ENCODE results near the gene SETD7. TPM values are rescaled to one million over a fixed set of nuclear protein-coding genes. Genes with fewer than 3 reads are reported as not detected.

Gene SETD7
- polyA plus RNA-seq, 1 donor from 2014 or later = 12.0 TPM

DNA sequence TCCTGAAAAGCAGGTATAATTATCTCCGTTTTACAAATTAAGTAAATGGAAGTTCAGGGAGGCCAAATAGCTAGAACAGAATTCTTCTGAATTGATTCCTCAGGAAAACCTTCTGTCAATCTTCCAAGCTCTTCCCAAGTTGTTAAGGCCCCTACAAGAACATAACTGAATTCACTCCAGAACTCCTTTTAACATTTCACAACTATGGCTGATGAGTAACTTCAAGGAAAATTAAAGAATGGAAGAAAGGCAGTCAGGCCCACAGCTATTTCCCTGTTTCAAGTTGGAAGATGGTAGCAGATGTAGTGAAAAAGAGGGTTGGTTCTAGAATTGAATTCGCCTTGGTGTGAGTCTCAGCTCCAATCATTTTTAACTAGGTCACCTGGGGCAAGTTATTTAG is 15.9 kb downstream of the SETD7 start:
- H3K79me2 ChIP-seq (replicated peaks; ENCODE audit: insufficient read depth, low read length) = no peaks in the 10 kb centered on the region
- no peak overlapping the region for H3K4me2 ChIP-seq (ENCODE audit: low read length)
- H2AFZ ChIP-seq (ENCODE audit: low read depth, low read length) = no peak overlapping the region
- H3K36me3 ChIP-seq (ENCODE audit: insufficient read depth, low read length) = peaks cover 8% of the 10 kb centered on the region
- no peak for TF ChIP-seq RAD21 (conservative IDR thresholded peaks at IDR 0.05)
- no peak for TF ChIP-seq MXI1 (conservative IDR thresholded peaks at IDR 0.05; ENCODE audit: poor library complexity, severe bottlenecking)
- H4K20me1 ChIP-seq (ENCODE audit: insufficient read depth) = no peaks in the 10 kb centered on the region
- no peaks in the 10 kb centered on the region for H3K9me2 ChIP-seq (ENCODE audit: insufficient read depth, low read length)
- no peaks in the 10 kb centered on the region for H3F3A ChIP-seq (ENCODE audit: insufficient read depth, low read length, poor library complexity, severe bottlenecking)
- H3K27ac ChIP-seq (ENCODE audit: low read length) = no peak overlapping the region
- H3K9me3 ChIP-seq (ENCODE audit: low read length) = no peaks in the 10 kb centered on the region
- H3K9ac ChIP-seq (ENCODE audit: low read length) = no peak overlapping the region
- no peak overlapping the region for H3K4me3 ChIP-seq (ENCODE audit: low read length)
- H3K27me3 ChIP-seq (ENCODE audit: insufficient read depth, low read depth, low read length) = no peaks in the 10 kb centered on the region

GRCh38 chr4:139537292-139537691 is 18.7 kb downstream of the SETD7 start:
- Histone ChIP-seq H3F3A (ENCODE audit: insufficient read depth, low read length, poor library complexity, severe bottlenecking) (no peaks in the 10 kb centered on the region), H3K79me2 (replicated peaks; ENCODE audit: insufficient read depth, low read length) (no peaks in the 10 kb centered on the region), H3K27ac (ENCODE audit: low read length) (no peak overlapping the region), H3K36me3 (ENCODE audit: insufficient read depth, low read length) (peaks cover 10% of the 10 kb centered on the region), H3K9me3 (ENCODE audit: low read length) (no peaks in the 10 kb centered on the region), H2AFZ (ENCODE audit: low read depth, low read length) (no peak overlapping the region), H3K4me2 (ENCODE audit: low read length) (no peak overlapping the region), H3K4me3 (ENCODE audit: low read length) (no peak overlapping the region), H3K9ac (ENCODE audit: low read length) (no peak overlapping the region), H3K27me3 (ENCODE audit: insufficient read depth, low read depth, low read length) (no peaks in the 10 kb centered on the region), H4K20me1 (ENCODE audit: insufficient read depth) (no peaks in the 10 kb centered on the region), H3K9me2 (ENCODE audit: insufficient read depth, low read length) (no peaks in the 10 kb centered on the region)
- TF ChIP-seq POLR2AphosphoS5 (IDR thresholded peaks at IDR 0.05) (no peak), EZH2 (IDR thresholded peaks at IDR 0.05; ENCODE audit: borderline replicate concordance, insufficient read depth, low read length, poor library complexity, severe bottlenecking) (no peak), SMC3 (conservative IDR thresholded peaks at IDR 0.05; ENCODE audit: poor library complexity) (no peak), MXI1 (conservative IDR thresholded peaks at IDR 0.05; ENCODE audit: poor library complexity, severe bottlenecking) (no peak), TAF1 (IDR thresholded peaks at IDR 0.05; ENCODE audit: low read depth) (no peak), RAD21 (conservative IDR thresholded peaks at IDR 0.05) (no peak), EP300 (conservative IDR thresholded peaks at IDR 0.05; ENCODE audit: poor library complexity, severe bottlenecking) (no peak), CTCF (IDR thresholded peaks at IDR 0.05; ENCODE audit: poor library complexity, severe bottlenecking) (no peak)
- TF ChIP-seq, protein P1, sequence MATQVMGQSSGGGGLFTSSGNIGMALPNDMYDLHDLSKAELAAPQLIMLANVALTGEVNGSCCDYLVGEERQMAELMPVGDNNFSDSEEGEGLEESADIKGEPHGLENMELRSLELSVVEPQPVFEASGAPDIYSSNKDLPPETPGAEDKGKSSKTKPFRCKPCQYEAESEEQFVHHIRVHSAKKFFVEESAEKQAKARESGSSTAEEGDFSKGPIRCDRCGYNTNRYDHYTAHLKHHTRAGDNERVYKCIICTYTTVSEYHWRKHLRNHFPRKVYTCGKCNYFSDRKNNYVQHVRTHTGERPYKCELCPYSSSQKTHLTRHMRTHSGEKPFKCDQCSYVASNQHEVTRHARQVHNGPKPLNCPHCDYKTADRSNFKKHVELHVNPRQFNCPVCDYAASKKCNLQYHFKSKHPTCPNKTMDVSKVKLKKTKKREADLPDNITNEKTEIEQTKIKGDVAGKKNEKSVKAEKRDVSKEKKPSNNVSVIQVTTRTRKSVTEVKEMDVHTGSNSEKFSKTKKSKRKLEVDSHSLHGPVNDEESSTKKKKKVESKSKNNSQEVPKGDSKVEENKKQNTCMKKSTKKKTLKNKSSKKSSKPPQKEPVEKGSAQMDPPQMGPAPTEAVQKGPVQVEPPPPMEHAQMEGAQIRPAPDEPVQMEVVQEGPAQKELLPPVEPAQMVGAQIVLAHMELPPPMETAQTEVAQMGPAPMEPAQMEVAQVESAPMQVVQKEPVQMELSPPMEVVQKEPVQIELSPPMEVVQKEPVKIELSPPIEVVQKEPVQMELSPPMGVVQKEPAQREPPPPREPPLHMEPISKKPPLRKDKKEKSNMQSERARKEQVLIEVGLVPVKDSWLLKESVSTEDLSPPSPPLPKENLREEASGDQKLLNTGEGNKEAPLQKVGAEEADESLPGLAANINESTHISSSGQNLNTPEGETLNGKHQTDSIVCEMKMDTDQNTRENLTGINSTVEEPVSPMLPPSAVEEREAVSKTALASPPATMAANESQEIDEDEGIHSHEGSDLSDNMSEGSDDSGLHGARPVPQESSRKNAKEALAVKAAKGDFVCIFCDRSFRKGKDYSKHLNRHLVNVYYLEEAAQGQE (IDR thresholded peaks at IDR 0.05; ENCODE audit: borderline replicate concordance) = no peak

DNA sequence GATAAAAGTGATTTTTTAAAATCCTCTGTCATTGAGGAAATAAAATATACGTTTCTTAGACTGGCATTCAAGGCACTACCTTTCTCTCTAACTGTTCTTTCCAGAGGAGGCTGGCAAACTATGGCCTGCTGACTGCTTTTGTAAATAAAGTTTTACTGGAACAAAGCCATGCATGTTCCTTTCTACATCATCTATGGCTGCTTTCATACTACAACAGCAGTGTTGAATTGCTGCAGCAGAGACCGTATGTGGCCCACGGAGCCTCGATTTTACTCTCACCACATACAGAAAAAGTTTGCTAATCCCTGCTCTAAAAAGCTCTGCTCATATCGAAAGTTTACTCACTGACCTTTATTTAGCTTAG is 20.2 kb downstream of the SETD7 start:
- H4K20me1 ChIP-seq (ENCODE audit: insufficient read depth) = no peaks in the 10 kb centered on the region
- H3K27ac ChIP-seq (ENCODE audit: low read length) = no peak overlapping the region
- H3K4me3 ChIP-seq (ENCODE audit: low read length) = no peak overlapping the region
- H3K9ac ChIP-seq (ENCODE audit: low read length) = no peak overlapping the region
- H3K36me3 ChIP-seq (ENCODE audit: insufficient read depth, low read length) = peaks cover 11% of the 10 kb centered on the region
- H3K79me2 ChIP-seq (replicated peaks; ENCODE audit: insufficient read depth, low read length) = no peaks in the 10 kb centered on the region
- no peak overlapping the region for H2AFZ ChIP-seq (ENCODE audit: low read depth, low read length)
- H3K9me2 ChIP-seq (ENCODE audit: insufficient read depth, low read length) = no peaks in the 10 kb centered on the region
- H3K9me3 ChIP-seq (ENCODE audit: low read length) = no peaks in the 10 kb centered on the region
- TF ChIP-seq EZH2 (IDR thresholded peaks at IDR 0.05; ENCODE audit: borderline replicate concordance, insufficient read depth, low read length, poor library complexity, severe bottlenecking) = no peak
- no peak for TF ChIP-seq EP300 (conservative IDR thresholded peaks at IDR 0.05; ENCODE audit: poor library complexity, severe bottlenecking)
- TF ChIP-seq, protein P1 (IDR thresholded peaks at IDR 0.05; ENCODE audit: borderline replicate concordance) = no peak
- TF ChIP-seq TAF1 (IDR thresholded peaks at IDR 0.05; ENCODE audit: low read depth) = no peak
- TF ChIP-seq CTCF (IDR thresholded peaks at IDR 0.05; ENCODE audit: poor library complexity, severe bottlenecking) = no peak
- no peak for TF ChIP-seq MXI1 (conservative IDR thresholded peaks at IDR 0.05; ENCODE audit: poor library complexity, severe bottlenecking)
- TF ChIP-seq RAD21 (conservative IDR thresholded peaks at IDR 0.05) = no peak
- no peak for TF ChIP-seq POLR2AphosphoS5 (IDR thresholded peaks at IDR 0.05)
- no peak for TF ChIP-seq SMC3 (conservative IDR thresholded peaks at IDR 0.05; ENCODE audit: poor library complexity)
- no peaks in the 10 kb centered on the region for H3K27me3 ChIP-seq (ENCODE audit: insufficient read depth, low read depth, low read length)
- no peaks in the 10 kb centered on the region for H3F3A ChIP-seq (ENCODE audit: insufficient read depth, low read length, poor library complexity, severe bottlenecking)
- no peak overlapping the region for H3K4me2 ChIP-seq (ENCODE audit: low read length)
